OCI-LY7 (cell line): ENCODE measurements around the gene YIPF4. TPM values are rescaled to one million over a fixed set of nuclear protein-coding genes. Genes with fewer than 3 reads are reported as not detected.

Experiments
- BruUV-seq: library from RNA; stranded (reverse); fragments of 400-500 nt; replicated peaks from 2 replicates; lab custom pipeline; 2021; lab: Mats Ljungman, UMichigan
- CTCF ChIA-PET: fragments of 300-600 bp; sonication (Branson Sonifier 250); formaldehyde crosslinking; loops from one replicate; lab custom pipeline; 2022; ENCODE audit warnings: antibody characterized with exemption; ENCODE audit not compliant: unreplicated experiment; lab: Charles Lee
- POLR2A ChIA-PET: fragments of 300-600 bp; sonication (Branson Sonifier 250); formaldehyde crosslinking; loops from one replicate; lab custom pipeline; 2022; ENCODE audit warnings: antibody characterized with exemption; lab: Charles Lee
- DNase-seq: peaks from one replicate; pipeline ENCODE4 v3.0.0-alpha.2; 2015; ENCODE audit warnings: low spot score
- H2AFZ ChIP-seq: fragments of 200-600 bp; sonication (generic), shearing (Covaris generic); 2 replicates; pipeline ENCODE4 v1.6.1; 2014; ENCODE audit warnings: mild to moderate bottlenecking, antibody characterized with exemption, low read length, moderate library complexity
- H3K27ac ChIP-seq: fragments of 200-600 bp; sonication (generic); 2 replicates; pipeline ENCODE4 v1.5.1; 2014; ENCODE audit warnings: mixed run types, low read depth, mild to moderate bottlenecking, moderate library complexity, low read length, inconsistent platforms; ENCODE audit not compliant: poor library complexity, severe bottlenecking
- H3K36me3 ChIP-seq: fragments of 200-600 bp; sonication (generic); 2 replicates; pipeline ENCODE4 v1.6.1; 2014; ENCODE audit warnings: mild to moderate bottlenecking, antibody characterized with exemption, low read length, moderate library complexity, mixed read lengths; ENCODE audit not compliant: insufficient read depth
- H3K4me1 ChIP-seq: fragments of 200-600 bp; sonication (generic); 2 replicates; pipeline ENCODE4 v1.5.1; 2014; ENCODE audit warnings: mild to moderate bottlenecking, low read length; ENCODE audit not compliant: insufficient read depth, poor library complexity, severe bottlenecking
- H3K4me2 ChIP-seq: fragments of 200-600 bp; sonication (generic); 2 replicates; pipeline ENCODE4 v1.6.1; 2014; ENCODE audit warnings: mild to moderate bottlenecking, low read length
- H3K4me3 ChIP-seq: fragments of 200-600 bp; sonication (generic); 2 replicates; pipeline ENCODE4 v1.5.1; 2014; ENCODE audit warnings: mild to moderate bottlenecking, low read depth, low read length; ENCODE audit not compliant: poor library complexity, severe bottlenecking
- H3K79me2 ChIP-seq: fragments of 200-600 bp; sonication (generic); 2 replicates; pipeline ENCODE4 v1.6.1; 2016; ENCODE audit warnings: low read depth, mild to moderate bottlenecking, low read length, moderate library complexity, mixed read lengths; ENCODE audit not compliant: insufficient read depth
- H3K9me2 ChIP-seq: fragments of 200-600 bp; sonication (generic); 2 replicates; pipeline ENCODE4 v1.6.1; 2016; ENCODE audit warnings: mild to moderate bottlenecking, low read length, mixed read lengths; ENCODE audit not compliant: insufficient read depth
- H3K9me3 ChIP-seq: fragments of 200-600 bp; sonication (generic); 2 replicates; pipeline ENCODE4 v1.6.1; 2014; ENCODE audit warnings: mild to moderate bottlenecking, mixed run types, low read length, mixed read lengths
- H4K20me1 ChIP-seq: fragments of 200-600 bp; sonication (generic); 2 replicates; pipeline ENCODE4 v1.6.1; 2014; ENCODE audit warnings: mild to moderate bottlenecking, antibody characterized with exemption, low read length, moderate library complexity, mixed read lengths; ENCODE audit not compliant: insufficient read depth
- EZH2phosphoT487 ChIP-seq: fragments of 200-600 bp; sonication (generic); IDR thresholded peaks from 2 replicates; pipeline ENCODE4 v1.6.1; 2018; ENCODE audit warnings: low read depth, borderline replicate concordance, mild to moderate bottlenecking, mixed run types, antibody characterized with exemption, low read length, moderate library complexity, mixed read lengths
- intact Hi-C: fragments of 100-400 bp; cut with micrococcal nuclease; formaldehyde crosslinking; loops from one replicate; pipeline ENCODE4 v1.10.0; 2022; ENCODE audit not compliant: unreplicated experiment
- total RNA-seq, 2 experiments: library from RNA; depleted of rRNA in 1 of 2; stranded (reverse); fragments of >200 nt in 1 of 2; shearing (Covaris generic) in 1 of 2; gene quantifications; 2 replicates each; pipeline ENCODE4 v1.2.3, GENCODE V29; 2014 to 2022
- TF ChIP-seq, protein P1 (sequence below): fragments of 200-600 bp; sonication (generic); conservative IDR thresholded peaks from 2 replicates; pipeline ENCODE4 v1.5.1; 2014; ENCODE audit warnings: mild to moderate bottlenecking, antibody characterized with exemption, low read length, moderate library complexity, mixed read lengths

Gene YIPF4
- total RNA-seq, 2 experiments from 2014 or later = 8.6 to 29.6 TPM

DNA sequence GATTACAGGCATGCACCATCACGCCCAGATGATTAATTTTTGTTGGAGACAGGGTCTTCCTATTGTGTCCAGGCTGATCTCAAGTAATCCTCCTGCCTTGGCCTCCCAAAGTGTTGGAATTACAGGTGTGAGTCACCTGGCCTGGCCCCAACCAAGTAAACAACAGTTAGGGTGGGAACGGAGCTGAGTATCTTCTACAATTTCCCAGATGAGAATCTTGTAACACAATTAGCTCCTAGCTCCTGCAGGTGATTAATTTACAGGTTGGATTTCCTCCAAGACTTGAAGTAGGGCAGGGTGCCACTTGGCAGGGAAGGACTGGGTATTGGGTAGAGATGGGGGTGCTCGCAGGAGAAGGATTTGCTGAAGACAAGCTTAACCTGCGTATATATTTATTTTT lies 30.8 kb upstream of the YIPF4 start:
- no peak overlapping the region for H3K4me3 ChIP-seq
- ChIA-PET CTCF (interaction anchor here (0.6 kb wide), 1 partner anchor 658 kb away, joined by 3 read pairs; no protein-coding TSS in a partner anchor), POLR2A (interaction anchor here (0.7 kb wide), 1 partner anchor 477 kb away, joined by 3 read pairs; no protein-coding TSS in a partner anchor)
- intact Hi-C loops = no loop called here
- TF ChIP-seq, protein P1, sequence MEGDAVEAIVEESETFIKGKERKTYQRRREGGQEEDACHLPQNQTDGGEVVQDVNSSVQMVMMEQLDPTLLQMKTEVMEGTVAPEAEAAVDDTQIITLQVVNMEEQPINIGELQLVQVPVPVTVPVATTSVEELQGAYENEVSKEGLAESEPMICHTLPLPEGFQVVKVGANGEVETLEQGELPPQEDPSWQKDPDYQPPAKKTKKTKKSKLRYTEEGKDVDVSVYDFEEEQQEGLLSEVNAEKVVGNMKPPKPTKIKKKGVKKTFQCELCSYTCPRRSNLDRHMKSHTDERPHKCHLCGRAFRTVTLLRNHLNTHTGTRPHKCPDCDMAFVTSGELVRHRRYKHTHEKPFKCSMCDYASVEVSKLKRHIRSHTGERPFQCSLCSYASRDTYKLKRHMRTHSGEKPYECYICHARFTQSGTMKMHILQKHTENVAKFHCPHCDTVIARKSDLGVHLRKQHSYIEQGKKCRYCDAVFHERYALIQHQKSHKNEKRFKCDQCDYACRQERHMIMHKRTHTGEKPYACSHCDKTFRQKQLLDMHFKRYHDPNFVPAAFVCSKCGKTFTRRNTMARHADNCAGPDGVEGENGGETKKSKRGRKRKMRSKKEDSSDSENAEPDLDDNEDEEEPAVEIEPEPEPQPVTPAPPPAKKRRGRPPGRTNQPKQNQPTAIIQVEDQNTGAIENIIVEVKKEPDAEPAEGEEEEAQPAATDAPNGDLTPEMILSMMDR = no peak
- no peak for TF ChIP-seq EZH2phosphoT487
- no peaks in the 10 kb centered on the region for H3K79me2 ChIP-seq
- H2AFZ ChIP-seq = no peak overlapping the region
- H3K9me3 ChIP-seq = no peaks in the 10 kb centered on the region
- no peaks in the 10 kb centered on the region for H3K9me2 ChIP-seq
- H3K4me1 ChIP-seq = no peaks in the 10 kb centered on the region
- H4K20me1 ChIP-seq = no peaks in the 10 kb centered on the region
- no peak for DNase-seq
- H3K27ac ChIP-seq = no peak overlapping the region
- no peaks in the 10 kb centered on the region for H3K36me3 ChIP-seq
- no peak overlapping the region for H3K4me2 ChIP-seq
- BruUV-seq = no TSS peak

DNA sequence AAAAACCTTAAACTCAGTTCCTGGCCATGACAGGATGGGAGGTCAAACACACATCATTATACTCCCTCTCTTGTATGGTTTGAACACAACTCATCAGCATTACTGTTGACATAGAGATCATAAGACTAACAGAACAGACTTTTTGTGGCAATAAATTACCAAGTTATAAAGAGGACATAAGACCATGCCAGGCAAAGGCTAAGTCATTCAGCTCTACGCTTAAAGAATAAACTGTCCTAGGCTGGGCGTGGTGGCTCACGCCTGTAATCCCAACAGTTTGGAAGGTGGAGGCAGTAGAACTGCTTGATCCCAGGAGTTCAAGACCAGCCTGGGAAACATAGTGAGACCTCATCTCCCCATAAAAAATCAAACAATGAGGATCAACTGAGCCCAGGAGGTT lies 29.4 kb upstream of the YIPF4 start:
- intact Hi-C loops = no loop called here
- Histone ChIP-seq H4K20me1 (no peaks in the 10 kb centered on the region), H3K36me3 (no peaks in the 10 kb centered on the region), H2AFZ (no peak overlapping the region), H3K9me3 (no peaks in the 10 kb centered on the region), H3K27ac (no peak overlapping the region), H3K4me3 (no peak overlapping the region), H3K4me1 (no peaks in the 10 kb centered on the region), H3K4me2 (no peak overlapping the region), H3K9me2 (no peaks in the 10 kb centered on the region), H3K79me2 (no peaks in the 10 kb centered on the region)
- ChIA-PET POLR2A (no interaction called here), CTCF (no interaction called here)
- no TSS peak for BruUV-seq
- TF ChIP-seq, protein P1 = no peak
- DNase-seq = no peak

DNA sequence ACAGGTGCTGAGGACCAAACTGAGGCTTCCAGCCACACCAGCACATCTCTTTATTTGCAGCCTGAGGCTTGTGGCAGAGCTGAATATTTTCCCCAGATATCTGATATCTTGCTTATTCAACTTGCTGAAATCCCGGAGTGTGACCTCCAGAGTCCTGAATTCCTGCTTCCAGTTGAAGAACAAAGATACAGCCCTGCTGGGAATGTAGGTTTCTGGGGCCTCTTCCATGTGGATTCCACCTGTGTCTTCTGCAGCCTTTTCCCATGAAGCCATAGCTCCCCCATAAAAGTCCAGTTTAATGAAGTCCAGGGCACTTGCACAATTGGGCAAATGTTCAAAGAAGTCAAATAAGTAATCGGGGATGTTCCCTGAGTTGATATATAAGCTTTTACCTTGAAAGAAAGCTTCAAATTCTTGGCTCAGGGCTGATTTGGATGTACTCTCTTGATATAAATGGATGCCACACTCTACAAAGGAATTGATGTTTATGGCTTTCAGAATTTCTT lies 27.9 kb upstream of the YIPF4 start:
- H4K20me1 ChIP-seq = no peaks in the 10 kb centered on the region
- BruUV-seq = no TSS peak
- no peaks in the 10 kb centered on the region for H3K9me2 ChIP-seq
- H3K9me3 ChIP-seq = no peaks in the 10 kb centered on the region
- intact Hi-C loops = no loop called here
- CTCF ChIA-PET = no interaction called here
- H3K27ac ChIP-seq = no peak overlapping the region
- TF ChIP-seq EZH2phosphoT487 = no peak
- TF ChIP-seq, protein P1 = no peak
- no peak overlapping the region for H3K4me3 ChIP-seq
- no peaks in the 10 kb centered on the region for H3K4me1 ChIP-seq
- no peaks in the 10 kb centered on the region for H3K79me2 ChIP-seq
- H2AFZ ChIP-seq = no peak overlapping the region
- H3K36me3 ChIP-seq = no peaks in the 10 kb centered on the region
- no peak for DNase-seq
- POLR2A ChIA-PET = interaction anchor here (0.7 kb wide), 1 partner anchor 22 kb away, joined by 4 read pairs; no protein-coding TSS in a partner anchor
- H3K4me2 ChIP-seq = no peak overlapping the region
